Tibial artery (tissue), 4 donors: Measurements from ENCODE around the gene ITGA2.

Source experiments
- DNase-seq, 2 donors: peaks; one replicate each; pipeline ENCODE4 v3.0.0-alpha.2; 2019
- H3K27ac ChIP-seq, 2 donors: fragments of 200-600 bp; sonication (generic) in 1 of 2; 1 replicate in 1 of 2; 2 replicates in 1 of 2; pipeline ENCODE4 v1.5.1; 2018 to 2019; ENCODE audit warnings: mild to moderate bottlenecking in 1 of 2
- H3K27me3 ChIP-seq, 2 donors: fragments of 200-600 bp; sonication (generic) in 1 of 2; one replicate each; pipeline versions ENCODE4 v1.5.1 to v1.6.0; 2016 to 2019
- H3K36me3 ChIP-seq, 3 donors: fragments of 200-600 bp; sonication (generic) in 2 of 3; one replicate each; pipeline ENCODE4 v1.5.1; 2016 to 2019; ENCODE audit warnings: mild to moderate bottlenecking in 2 of 3
- H3K4me1 ChIP-seq, 4 donors: fragments of 200-600 bp; sonication (generic) in 2 of 4; 1 replicate in 3 of 4; 2 replicates in 1 of 4; pipeline ENCODE4 v1.5.1; 2016 to 2019
- H3K4me3 ChIP-seq, 2 donors: fragments of 200-600 bp; sonication (generic) in 1 of 2; 1 replicate in 1 of 2; 2 replicates in 1 of 2; pipeline ENCODE4 v1.5.1; 2018 to 2019; ENCODE audit warnings: mild to moderate bottlenecking in 2 of 2
- H3K9me3 ChIP-seq, 3 donors: fragments of 200-600 bp; sonication (generic) in 1 of 3; one replicate each; pipeline ENCODE4 v1.5.1; 2016 to 2019
- intact Hi-C: fragments of 100-400 bp; cut with DNase I; formaldehyde crosslinking; loops from one replicate; pipeline ENCODE4 v1.15.0; 2023; ENCODE audit warnings: low total_unique reads
- TF ChIP-seq, protein P1 (sequence below), 2 experiments: fragments of 200-600 bp in 1 of 2; fragments of 450-650 bp in 1 of 2; IDR thresholded peaks; one replicate each; pipeline ENCODE4 v1.5.1; 2017 to 2019; ENCODE audit warnings: antibody characterized with exemption in 2 of 2, mild to moderate bottlenecking in 1 of 2, moderate library complexity in 1 of 2

The ITGA2 gene

DNA sequence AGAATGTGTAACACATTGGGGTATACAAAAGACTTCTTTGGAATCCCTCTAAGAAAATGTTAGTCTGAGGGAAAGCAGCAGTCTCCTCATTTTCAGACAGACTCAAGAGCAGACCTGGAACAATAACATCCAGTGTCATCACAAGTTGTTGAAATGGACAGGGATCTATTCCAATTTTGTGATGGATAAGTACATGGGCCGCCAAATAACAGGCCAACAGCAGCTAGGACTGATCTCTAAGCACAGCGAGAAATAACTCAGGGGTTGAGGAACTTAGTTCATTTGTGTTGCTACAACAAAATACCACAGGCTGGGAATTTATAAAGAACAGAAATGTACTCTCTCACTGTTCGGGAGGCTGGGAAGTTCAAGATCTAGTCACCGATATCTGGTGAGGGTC is 7.6 kb upstream of the ITGA2 start:
- no peaks in the 10 kb centered on the region for H3K27me3 ChIP-seq
- no peak overlapping the region for H3K27ac ChIP-seq
- no peaks in the 10 kb centered on the region for H3K36me3 ChIP-seq
- no peak overlapping the region for H3K4me3 ChIP-seq
- H3K9me3 ChIP-seq, result peaks cover 0 to 1% (median 1%) of the 10 kb centered on the region in 3 donors
- no peaks in the 10 kb centered on the region for H3K4me1 ChIP-seq
- TF ChIP-seq, protein P1, sequence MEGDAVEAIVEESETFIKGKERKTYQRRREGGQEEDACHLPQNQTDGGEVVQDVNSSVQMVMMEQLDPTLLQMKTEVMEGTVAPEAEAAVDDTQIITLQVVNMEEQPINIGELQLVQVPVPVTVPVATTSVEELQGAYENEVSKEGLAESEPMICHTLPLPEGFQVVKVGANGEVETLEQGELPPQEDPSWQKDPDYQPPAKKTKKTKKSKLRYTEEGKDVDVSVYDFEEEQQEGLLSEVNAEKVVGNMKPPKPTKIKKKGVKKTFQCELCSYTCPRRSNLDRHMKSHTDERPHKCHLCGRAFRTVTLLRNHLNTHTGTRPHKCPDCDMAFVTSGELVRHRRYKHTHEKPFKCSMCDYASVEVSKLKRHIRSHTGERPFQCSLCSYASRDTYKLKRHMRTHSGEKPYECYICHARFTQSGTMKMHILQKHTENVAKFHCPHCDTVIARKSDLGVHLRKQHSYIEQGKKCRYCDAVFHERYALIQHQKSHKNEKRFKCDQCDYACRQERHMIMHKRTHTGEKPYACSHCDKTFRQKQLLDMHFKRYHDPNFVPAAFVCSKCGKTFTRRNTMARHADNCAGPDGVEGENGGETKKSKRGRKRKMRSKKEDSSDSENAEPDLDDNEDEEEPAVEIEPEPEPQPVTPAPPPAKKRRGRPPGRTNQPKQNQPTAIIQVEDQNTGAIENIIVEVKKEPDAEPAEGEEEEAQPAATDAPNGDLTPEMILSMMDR (IDR thresholded peaks at IDR 0.05), result no peak
- no peak for DNase-seq
- intact Hi-C loops, result no loop called here

DNA sequence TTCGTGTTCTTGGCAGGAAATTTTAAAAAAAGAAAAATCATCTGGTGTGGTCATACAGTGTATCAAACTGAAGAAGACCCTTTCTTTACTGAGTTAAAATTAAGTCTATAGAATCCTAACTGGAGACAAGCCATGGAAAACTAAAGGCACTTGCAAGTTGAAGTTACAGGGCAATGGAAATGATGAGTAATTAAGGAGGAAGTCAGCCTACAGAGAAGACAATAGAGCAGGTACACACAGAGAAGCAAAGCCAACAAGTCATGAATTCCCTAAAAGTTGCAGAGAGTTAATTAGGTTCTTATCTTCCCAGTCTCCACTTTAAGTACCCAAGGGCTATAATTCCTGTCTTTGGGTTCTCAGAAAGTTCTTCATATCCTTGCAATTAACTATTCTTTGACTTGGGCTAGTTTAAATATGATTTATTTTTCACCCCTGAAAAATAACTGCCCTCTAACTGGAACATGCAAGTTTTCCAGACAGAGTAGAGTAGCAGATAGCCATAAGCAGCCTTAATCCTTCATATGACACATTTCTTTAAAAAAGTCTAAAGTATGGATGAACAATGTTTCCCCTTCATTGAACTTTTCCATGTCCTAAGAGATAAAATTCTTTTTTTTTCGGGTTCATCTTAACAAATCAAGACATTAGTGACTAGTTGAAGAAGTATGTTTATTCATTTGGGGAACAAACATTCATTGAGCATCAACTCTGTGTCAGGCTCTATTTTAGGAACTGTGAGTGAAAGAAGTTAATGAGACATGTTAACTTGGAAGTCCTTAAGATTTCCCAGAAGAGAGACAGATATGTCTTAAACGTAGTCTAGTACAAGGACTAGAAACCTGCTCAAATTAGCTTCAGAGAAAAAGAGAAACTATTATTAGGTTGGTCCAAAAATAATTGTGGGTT is 5.2 kb upstream of the ITGA2 start:
- no peaks in the 10 kb centered on the region for H3K9me3 ChIP-seq
- no peak overlapping the region for H3K27ac ChIP-seq
- TF ChIP-seq, protein P1 (IDR thresholded peaks at IDR 0.05), result no peak
- no peaks in the 10 kb centered on the region for H3K27me3 ChIP-seq
- DNase-seq, result no peak
- H3K4me1 ChIP-seq, result peaks cover 0 to 10% (median 1%) of the 10 kb centered on the region in 4 donors
- no peak overlapping the region for H3K4me3 ChIP-seq
- intact Hi-C loops, result no loop called here
- no peaks in the 10 kb centered on the region for H3K36me3 ChIP-seq

DNA sequence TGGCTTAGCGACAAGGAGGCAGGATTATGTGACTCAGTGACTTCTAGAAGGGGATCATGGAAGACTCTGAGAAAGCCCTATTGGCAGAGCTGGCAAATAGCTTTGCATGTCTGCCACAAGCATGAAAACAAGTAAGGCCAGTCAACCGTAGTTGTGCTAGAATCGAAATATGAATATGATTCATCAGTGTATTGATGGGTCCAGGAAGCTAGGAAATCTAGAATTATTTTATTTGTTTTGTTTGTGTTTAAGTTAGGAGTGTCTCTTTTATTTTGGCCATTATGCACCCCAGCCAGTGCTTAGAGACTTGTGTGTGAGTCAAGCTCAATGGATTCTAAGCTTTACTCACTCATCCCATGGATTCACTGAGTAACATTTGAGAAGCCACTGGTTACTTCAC is 3.8 kb upstream of the ITGA2 start:
- intact Hi-C loops, result no loop called here
- no peaks in the 10 kb centered on the region for H3K9me3 ChIP-seq
- H3K4me3 ChIP-seq, result no peak overlapping the region
- no peaks in the 10 kb centered on the region for H3K27me3 ChIP-seq
- peaks cover 0 to 17% (median 7%) of the 10 kb centered on the region in 4 donors for H3K4me1 ChIP-seq
- H3K36me3 ChIP-seq, result no peaks in the 10 kb centered on the region
- no peak for DNase-seq
- TF ChIP-seq, protein P1 (IDR thresholded peaks at IDR 0.05), result no peak
- H3K27ac ChIP-seq, result no peak overlapping the region

DNA sequence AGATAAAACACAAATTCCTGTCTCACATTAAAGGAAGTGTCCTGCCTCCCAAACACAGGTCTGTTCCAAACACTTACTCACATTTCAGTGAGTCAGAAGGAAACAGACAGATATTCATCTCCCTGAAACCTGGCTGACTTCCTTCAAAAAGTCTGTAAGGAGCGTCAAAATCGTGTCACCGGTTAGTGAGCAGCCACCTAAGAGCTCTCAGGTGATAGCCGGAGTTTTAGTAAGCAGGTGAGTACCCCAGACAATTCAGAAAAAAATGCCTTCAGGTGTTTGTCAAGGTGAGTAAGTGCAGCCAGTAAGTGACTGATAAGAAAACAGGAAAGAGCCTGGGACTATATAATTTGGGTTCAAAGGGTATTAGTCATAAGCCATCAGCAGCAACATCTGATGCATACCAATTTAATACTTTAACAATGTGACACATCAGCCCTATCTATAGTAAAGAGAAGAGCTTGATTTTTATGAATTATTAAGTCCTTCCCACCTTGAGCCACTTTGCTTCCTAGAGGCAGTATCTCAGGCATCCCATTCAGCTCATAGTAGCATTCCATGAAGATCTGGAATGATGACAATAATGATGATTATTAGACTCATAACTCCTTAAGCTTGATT is 1.3 kb upstream of the ITGA2 start:
- no peaks in the 10 kb centered on the region for H3K9me3 ChIP-seq
- peaks cover 0 to 19% (median 7%) of the 10 kb centered on the region in 4 donors for H3K4me1 ChIP-seq
- no peaks in the 10 kb centered on the region for H3K27me3 ChIP-seq
- TF ChIP-seq, protein P1 (IDR thresholded peaks at IDR 0.05), result no peak
- H3K27ac ChIP-seq, result peak overlapping the region in 1 of 2 donors; percentile 69
- H3K4me3 ChIP-seq, result no peak overlapping the region
- intact Hi-C loops, result no loop called here
- H3K36me3 ChIP-seq, result no peaks in the 10 kb centered on the region
- DNase-seq, result no peak

DNA sequence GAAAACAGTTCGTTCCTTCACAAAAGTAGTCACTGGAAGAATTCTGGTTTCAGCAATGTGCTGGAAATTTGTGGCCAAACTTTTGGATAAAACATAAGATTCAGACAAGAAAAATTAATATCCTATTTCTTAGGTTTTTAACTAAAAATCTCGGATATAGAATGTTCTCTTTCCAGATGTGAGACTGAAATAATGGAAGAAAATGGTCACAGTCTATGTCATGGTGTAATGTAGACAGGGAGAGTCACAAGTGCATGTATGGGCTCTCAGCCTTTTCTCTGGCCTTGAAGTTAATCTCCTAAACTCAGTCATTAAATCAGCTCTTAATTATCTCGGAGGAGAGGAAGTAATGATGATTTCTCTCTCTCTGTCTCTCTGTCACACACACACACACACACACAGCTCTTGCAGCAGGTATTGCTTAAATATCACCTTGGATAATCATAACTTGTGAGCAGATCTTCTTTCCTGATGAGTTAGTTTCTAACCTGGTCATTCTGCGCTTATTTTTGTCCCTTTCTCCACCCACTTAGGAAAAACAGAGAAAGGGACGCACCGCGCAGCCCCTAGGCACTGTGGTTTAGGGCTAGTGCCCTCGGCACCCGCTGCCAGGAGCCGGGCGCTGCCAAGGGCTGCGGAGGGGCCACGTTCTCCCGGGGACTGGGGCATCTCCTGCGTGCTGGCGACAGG is 672 bp upstream of the ITGA2 start:
- intact Hi-C loops, result no loop called here
- H3K27ac ChIP-seq, result peak overlapping the region; percentile 69 to 74

More for the DNA sequence above, 672 bp upstream of the ITGA2 start:
- Histone ChIP-seq H3K36me3 (no peaks in the 10 kb centered on the region), H3K4me1 (peaks cover 0 to 19% (median 7%) of the 10 kb centered on the region in 4 donors), H3K4me3 (peak overlapping the region; percentile 61 to 77), H3K9me3 (no peaks in the 10 kb centered on the region), H3K27me3 (no peaks in the 10 kb centered on the region)
- no peak for DNase-seq
- TF ChIP-seq, protein P1 (IDR thresholded peaks at IDR 0.05), result no peak
